Measurements from ENCODE around the gene C1QTNF4.
"Not testable (repeated sequence)": the region's sequence is repeated elsewhere in the genome, so short reads cannot be mapped to it uniquely, and the experiment has no call there.

Gene C1QTNF4

DNA sequence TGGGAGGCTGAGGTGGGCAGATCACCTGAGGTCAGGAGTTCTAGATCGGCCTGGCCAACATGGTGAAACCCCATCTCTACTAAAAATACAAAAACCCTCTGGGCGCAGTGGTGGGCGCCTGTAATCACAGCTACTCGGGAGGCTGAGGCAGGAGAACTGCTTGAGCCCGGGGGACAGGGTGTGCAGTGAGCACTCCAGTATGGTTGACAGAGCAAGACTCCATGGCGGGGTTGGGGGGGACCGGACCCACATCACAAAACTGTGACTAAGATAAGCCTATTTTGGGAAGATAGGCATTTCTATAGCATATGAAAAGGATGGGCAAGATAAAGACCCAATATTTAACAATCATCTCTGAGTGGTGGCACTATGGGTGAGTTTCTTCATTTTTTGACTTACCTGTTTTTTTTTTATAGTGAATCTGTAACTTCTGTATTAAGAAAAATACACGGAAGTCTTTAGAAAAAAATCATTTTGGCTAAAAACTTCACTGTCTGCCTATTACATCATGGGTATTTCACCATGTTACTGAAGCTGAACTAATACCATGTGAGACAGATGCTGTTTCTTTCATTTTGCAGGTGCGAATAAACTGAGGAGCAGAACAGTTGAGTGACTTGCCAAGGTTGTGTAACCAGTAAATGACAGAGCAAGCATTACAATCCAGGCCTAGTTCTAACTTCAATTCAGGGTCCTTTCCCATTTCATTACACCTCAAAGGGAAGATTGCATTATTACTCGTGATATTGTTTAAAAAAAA lies 43.7 kb downstream of the C1QTNF4 start:
- H3K4me3 ChIP-seq (ENCODE audit: low read depth, low read length): no peak overlapping the region
- DNase-seq (ENCODE audit: low read depth, low spot score): no peak
- TF ChIP-seq, protein P1, sequence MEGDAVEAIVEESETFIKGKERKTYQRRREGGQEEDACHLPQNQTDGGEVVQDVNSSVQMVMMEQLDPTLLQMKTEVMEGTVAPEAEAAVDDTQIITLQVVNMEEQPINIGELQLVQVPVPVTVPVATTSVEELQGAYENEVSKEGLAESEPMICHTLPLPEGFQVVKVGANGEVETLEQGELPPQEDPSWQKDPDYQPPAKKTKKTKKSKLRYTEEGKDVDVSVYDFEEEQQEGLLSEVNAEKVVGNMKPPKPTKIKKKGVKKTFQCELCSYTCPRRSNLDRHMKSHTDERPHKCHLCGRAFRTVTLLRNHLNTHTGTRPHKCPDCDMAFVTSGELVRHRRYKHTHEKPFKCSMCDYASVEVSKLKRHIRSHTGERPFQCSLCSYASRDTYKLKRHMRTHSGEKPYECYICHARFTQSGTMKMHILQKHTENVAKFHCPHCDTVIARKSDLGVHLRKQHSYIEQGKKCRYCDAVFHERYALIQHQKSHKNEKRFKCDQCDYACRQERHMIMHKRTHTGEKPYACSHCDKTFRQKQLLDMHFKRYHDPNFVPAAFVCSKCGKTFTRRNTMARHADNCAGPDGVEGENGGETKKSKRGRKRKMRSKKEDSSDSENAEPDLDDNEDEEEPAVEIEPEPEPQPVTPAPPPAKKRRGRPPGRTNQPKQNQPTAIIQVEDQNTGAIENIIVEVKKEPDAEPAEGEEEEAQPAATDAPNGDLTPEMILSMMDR (IDR thresholded peaks at IDR 0.05; ENCODE audit: low read depth, low read length): no peak
- in situ Hi-C loops (cut with HindIII; ENCODE audit: low sequenced_read_pairs): no loop called here

DNA sequence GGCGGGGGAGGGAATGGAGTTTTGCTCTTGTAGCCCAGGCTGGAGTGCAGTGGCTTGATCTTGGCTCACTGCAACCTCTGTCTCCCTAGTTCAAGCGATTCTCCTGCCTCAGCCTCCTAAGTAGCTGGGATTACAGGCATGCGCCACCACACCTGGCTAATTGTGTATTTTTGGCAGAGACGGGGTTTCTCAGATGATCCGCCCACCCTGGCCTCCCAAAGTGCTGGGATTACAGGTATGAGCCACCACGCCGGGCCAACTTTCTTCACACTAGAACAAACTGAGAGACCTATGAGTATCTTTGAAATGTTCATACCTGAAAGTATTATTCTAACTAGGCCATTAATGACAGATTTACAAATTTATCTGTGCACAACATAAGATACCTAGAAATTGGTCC lies 47.9 kb downstream of the C1QTNF4 start:
- DNase-seq (ENCODE audit: low read depth, low spot score); in situ Hi-C loops (cut with HindIII; ENCODE audit: low sequenced_read_pairs); H3K4me3 ChIP-seq (ENCODE audit: low read depth, low read length): not testable (repeated sequence)

DNA sequence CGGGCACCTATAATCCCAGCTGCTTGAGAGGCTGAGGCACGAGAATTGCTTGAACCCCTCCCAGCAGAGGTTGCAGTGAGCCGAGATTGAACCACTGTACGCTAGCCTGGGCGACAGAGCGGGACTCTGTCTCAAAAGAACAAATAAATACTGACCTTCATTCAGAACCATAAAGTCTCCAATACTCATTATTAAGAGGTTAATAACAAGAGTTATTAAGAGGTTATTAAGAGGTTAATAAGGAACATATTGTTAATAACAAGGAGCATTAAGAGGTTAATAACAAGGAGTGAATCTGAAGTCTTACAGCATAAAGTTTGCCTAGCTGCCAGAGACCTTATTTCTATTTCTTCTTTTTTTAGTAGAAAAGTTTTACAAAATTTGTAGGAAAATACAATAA lies 48.9 kb downstream of the C1QTNF4 start:
- no peak overlapping the region for H3K4me3 ChIP-seq (ENCODE audit: low read depth, low read length)
- in situ Hi-C loops (cut with HindIII; ENCODE audit: low sequenced_read_pairs): no loop called here
- TF ChIP-seq, protein P1 (IDR thresholded peaks at IDR 0.05; ENCODE audit: low read depth, low read length): no peak

DNA sequence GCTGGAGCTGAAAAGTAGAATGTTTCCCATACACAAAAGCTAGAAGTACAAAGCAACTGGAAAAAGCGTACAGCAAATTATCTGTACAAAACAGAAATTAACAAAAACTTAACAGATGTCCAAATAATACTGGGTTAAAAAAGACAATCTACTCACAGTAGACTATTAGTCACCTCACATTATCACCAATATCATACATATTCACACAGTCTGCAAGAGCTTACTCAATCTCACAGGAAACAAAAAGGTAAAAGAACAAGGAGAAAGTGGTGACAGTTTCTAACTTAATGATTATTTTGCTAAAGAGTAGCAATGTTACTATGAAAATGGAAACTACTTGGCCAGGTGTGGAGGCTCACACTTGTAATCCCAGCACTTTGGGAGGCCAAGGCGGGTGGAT lies 53.1 kb downstream of the C1QTNF4 start:
- H3K4me3 ChIP-seq (ENCODE audit: low read depth, low read length): no peak overlapping the region
- in situ Hi-C loops (cut with HindIII; ENCODE audit: low sequenced_read_pairs): no loop called here

More for the DNA sequence above, 48.9 kb downstream of the C1QTNF4 start:
- no peak for DNase-seq (ENCODE audit: low read depth, low spot score)

DNA sequence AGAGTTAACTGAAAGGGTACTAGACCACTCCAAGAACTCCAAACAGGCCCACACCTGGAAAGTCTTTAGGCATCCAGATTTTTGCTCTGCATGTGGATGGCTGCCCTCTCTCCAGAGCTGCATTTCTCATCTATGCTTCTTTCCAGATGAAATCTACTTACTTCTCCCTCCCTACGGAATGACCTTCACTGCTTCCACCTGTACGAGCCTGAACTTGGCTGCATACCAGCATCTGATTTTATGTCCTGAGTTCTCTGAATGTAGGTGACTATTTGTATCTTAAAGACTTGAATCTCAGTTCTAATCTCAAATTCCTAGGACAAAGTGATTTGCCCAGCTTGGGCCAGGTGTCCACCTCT lies 54.6 kb downstream of the C1QTNF4 start:
- in situ Hi-C loops (cut with HindIII; ENCODE audit: low sequenced_read_pairs): no loop called here
- H3K4me3 ChIP-seq (ENCODE audit: low read depth, low read length): no peak overlapping the region
- no peak for DNase-seq (ENCODE audit: low read depth, low spot score)
- TF ChIP-seq, protein P1 (IDR thresholded peaks at IDR 0.05; ENCODE audit: low read depth, low read length): no peak

More for the DNA sequence above, 53.1 kb downstream of the C1QTNF4 start:
- DNase-seq (ENCODE audit: low read depth, low spot score): no peak
- TF ChIP-seq, protein P1 (IDR thresholded peaks at IDR 0.05; ENCODE audit: low read depth, low read length): no peak
